Stimulated activated CD8-positive, alpha-beta memory T cell treated with anti-CD3 and anti-CD28 coated beads, Interleukin-15, amount 100 ng/mL, for 4 hours (primary cell): ENCODE data around the gene EXOC6B.

ENCODE experiments used
- DNase-seq, 2 donors: peaks; one replicate each; pipeline ENCODE4 v3.0.0-alpha.2; 2020; ENCODE audit warnings: low read depth in 2 of 2

The EXOC6B gene

DNA sequence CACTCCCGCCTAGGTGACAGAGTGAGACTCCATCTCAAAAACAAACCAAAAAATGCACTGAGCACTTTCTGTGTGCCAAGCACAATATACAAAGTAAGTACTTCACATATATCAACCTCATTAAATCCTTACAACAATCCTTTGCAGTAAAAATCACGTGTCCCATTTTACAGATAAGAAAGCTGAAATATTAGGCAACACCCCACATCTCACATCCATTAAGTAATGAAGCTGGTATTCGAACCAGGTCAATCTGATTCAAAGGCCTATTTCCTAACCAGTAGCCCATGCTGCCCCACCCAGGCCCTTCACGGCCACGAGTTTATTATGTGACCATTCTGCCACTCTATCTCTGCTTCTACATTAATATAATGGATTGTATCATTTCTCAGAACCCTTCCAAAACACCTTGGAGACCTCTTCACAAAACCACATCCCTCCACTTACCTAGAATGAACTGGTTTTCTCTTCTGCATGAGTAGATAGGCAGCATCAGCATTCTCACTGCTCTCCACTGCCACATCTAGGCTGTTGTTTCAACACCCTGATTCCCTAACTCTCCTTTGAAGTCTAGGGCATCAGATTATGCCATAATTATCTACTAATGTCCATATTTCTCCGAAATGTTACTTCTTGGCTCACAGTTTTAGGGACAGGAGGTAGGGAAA, 3.1 kb upstream of the EXOC6B start:
- DNase-seq: no peak

DNA sequence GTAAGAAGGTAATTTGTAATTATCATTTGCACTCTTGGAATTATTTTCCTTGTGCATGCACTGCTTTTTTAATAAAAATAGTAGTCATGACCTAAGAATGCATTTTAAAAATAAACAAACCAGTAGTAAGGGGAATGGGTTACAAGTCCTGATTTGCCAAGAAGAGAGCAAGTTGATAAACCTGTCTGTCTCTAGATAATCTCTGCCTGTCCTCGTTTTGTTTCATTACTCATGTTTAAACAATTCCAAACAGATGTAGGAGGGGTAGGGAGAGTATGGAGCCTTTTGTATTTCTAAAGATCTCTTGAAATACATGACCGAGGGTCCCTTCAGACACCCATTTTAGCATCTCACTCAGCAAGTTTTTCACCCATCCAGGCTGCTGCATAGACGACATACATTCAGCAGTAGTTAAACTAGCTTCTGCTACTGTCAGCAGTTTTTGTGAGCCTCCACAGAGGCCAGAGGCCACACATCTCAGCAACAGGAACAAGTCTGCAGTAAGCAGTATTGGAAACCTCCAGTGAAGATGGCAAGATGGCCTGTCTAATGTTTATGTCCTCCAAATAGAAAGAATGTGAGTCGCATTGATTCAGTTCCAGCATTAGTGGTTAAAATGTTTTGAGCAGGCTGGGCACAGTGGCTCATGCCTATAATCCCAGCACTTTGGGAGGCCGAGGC, 2.3 kb upstream of the EXOC6B start:
- DNase-seq: no peak

DNA sequence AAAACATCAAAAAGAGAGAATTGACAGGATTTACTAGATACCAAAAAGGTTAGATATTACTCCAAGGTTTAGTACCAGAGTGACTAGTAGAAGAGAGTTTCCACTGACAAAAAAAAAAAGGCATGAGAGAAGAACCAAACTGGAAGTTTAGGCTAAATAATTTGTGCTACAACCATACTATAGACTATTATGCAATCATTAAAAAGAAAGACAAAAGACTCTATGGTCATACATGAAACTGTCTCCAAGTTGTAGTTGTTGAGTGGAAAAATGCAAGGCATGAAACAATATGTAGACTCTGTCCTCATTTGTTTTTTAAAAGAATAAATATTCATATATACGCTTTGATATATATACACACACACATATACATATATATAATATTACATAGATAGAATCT, 1.7 kb upstream of the EXOC6B start:
- no peak for DNase-seq

DNA sequence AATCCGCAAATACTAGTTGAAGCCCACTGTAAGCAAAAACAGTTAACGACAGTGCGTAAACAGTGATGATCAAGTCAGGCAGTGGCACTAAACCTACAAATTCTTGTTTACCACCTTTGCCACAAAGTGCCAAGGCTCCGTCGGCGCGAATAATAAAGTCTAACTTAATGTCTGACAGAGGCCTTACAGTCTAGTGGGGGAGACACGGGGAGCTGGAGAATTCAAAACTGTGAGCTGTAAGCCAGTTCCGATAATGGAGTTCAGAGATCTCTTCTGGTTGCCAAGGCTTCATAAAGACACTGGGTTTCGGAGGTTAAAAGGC, 284 bp upstream of the EXOC6B start:
- no peak for DNase-seq

DNA sequence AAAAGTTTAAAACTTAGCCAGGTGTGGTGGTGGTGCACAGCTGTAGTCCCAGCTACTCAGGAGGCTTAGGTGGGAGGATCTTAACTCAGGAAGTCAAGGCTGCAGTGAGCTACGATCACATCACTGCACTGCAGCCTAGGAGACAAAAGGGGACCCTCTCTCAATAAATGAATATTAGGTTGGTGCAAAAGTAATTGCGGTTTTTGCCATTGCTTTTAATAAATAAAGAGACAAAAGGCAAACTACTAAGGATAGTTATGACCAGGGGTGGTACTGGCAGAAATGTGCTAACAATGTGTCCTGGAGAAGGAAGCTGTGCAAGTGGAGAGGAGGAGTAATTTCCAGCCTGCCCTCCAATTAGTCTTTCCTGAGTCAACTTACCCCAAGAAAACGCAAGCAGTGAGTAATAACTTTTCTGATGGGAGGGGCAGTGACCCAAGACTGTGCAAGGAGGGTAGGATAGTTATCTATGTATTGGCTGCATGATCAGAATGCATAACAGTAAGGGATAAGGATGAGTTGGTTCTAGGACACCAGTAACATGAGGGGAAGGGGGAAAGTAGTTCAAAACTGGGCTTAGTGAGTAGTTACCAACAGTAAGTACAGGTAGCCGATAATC, 1.5 kb downstream of the EXOC6B start:
- no peak for DNase-seq

DNA sequence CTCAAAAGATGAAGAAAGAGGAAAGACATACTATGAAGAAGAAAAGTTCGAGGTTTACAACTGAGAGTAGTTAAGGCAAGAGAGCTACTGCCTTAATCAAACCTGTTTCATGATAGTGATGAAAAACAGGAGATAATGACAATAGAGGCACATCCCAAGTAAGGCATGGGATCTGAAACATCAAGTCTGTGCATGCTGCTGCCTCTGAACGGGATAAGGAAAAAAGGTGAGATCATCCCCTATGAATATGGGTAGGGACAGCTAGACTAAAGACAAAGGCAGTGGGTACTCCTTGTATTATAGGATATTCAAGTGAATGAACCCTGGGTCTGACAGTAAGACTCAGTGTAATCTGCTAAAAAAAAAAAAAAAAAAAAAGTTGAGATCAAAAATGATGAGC, 3.0 kb downstream of the EXOC6B start:
- no peak for DNase-seq

DNA sequence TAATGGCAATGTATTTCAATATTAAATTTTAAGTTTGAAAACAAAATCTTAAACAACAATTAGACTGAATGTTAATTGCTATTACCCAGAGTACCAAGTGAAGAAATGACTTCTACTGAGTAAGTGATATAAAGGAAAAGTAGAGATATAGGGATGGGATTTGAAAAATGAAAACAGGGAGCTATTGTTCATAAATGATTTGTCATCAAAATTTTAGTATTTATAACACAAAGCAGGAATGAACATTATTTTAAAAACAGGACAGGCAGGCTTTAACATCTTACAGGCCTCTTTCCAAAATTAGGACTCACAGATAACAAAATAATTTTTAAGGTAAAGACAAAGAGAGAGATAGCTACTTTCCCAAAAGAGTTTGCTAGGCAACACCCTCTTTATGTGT, 3.9 kb downstream of the EXOC6B start:
- DNase-seq: no peak

DNA sequence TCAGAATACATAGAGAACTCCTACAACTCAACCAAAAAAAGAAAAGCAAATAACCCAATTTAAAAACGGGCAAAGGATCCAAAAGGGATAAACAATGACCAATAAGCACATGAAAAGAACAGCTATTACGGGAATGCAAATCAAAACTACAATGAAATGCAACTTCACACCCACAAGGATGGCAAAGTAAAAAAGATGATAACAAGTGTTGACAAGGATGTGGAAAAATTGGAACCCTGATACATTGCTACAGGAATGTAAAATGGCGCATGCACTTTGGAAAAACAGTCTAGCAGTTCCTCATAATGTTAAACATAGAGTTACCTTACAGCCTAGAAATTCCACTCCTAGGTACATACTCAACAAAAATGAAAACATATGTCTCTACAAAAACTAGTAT, 4.7 kb downstream of the EXOC6B start:
- no peak for DNase-seq

DNA sequence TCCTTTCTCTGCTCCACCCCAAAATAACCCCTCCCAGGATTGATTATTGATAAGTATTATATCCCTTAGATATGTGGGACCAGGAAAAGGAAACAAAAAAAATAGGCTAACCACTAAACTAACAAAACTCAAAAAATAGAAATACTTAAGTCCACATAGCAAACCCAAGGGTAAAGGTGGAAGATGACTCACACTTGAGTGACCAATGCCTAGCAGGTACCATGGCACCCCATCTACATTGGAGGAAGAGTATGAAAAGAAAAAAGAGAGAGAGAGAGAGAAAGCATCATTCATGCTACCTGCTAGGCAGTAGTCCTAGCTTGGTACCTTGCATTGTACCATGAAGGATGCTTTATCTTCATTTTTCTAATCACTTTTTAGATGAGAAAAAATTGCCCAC, 6.3 kb downstream of the EXOC6B start:
- no peak for DNase-seq

DNA sequence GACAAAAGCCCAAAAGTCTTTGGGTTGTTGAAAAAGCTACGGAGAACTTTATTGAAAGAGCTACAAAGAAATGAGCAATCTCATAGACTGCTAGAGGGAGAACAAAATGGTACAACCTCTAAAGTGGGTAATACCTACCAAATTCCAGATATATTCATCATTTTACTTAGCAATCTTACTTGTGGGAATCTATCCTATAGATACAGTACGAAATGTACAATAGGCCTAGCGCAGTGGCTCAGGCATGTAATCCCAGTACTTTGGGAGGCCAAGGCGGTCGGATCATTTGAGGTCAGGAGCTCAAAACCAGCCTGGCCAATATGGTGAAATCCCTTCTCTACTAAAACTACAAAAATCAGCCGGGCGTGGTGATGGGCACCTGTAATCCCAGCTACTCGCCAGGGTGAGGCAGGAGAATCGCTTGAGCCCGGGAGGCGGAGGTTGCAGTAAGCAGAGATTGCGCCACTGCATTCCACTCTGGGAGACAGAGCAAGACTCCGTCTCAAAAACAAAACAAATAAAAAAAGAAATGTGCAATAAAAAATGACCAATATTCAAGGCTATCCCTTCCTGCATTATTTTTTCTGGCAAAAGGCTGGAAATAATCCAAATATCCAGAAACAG, 10.1 kb downstream of the EXOC6B start:
- no peak for DNase-seq

DNA sequence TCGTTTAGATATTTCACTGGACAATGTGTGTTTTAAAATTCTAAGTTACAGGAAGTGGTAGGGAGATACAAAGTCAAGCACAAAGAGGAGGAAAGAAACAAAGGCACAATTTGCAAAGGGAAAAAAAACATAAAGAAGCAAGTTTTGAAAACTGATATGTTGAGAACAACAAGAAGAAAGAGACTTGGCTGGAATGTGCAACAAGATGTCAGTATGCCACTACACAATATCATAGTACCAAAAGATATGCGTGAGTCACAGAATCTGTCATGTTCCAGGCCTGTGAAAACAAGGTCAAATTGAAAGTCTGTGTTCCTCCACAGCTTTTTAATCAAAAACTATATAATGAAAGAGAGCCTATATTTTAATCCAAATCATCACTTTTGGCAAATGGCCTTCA, 12.0 kb downstream of the EXOC6B start:
- no peak for DNase-seq

DNA sequence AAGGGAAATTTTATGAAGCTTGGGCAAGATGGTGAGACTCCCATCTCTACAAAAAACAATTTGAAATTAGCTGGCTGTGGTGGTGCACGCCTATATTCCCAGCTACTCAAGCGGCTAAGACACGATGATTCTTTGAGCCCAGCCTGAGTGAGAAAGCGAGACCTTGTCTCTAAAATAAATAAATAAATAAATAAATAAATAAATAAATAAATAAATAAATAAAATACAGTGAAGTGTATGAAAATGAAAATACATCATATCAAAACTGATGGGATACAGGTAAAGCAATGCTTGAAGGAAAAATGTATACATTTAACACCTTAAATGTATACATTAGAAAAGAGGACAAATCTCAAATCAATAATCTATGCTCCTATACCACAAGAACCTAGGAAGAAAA, 15.7 kb downstream of the EXOC6B start:
- no peak for DNase-seq

DNA sequence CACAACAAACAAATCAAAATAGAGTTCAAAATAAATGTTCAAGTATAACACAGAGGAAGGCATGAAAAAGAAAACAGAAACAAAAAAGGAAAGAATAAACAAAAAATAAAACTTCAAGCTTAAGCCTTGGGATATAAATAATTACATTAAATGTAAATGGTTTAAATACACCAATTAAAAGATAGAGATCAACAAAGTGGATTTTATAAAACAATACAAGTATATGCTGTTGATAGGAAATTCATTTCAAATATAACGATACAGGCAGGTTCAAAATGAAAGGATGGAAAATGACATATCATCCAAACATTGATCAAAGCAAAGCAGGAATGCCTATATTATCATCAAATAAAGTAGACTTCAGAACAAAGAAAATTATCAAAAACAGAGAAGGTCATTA, 16.7 kb downstream of the EXOC6B start:
- no peak for DNase-seq

DNA sequence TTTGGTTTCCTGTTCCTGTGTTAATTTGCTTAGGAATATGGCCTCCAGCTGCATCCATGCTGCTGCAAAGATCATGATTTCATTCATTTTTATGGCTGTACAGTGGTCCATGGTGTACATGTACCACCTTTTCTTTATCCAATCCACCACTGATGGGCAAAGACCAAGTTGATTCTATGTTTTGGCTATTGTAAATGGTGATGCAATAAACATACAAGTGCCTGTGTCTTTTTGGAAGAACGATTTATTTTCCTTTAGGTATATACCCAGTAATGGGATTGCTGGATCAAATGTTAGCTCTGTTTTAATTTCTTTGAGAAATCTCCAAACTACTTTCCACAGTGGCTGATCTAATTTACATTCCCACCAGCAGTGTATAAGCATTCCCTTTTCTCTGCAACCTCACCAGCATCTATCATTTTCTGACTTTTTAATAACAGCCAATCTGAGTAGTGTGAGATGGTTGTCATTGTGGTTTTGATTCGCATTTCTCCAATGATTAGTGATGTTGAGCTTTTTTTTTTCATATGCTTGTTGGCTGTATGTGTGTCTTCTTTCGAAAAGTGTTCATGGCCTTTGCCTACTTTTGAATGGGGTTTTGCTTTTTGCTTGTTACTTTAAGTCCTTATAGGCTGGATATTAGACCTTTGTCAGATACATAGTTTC, 19.4 kb downstream of the EXOC6B start:
- no peak for DNase-seq

DNA sequence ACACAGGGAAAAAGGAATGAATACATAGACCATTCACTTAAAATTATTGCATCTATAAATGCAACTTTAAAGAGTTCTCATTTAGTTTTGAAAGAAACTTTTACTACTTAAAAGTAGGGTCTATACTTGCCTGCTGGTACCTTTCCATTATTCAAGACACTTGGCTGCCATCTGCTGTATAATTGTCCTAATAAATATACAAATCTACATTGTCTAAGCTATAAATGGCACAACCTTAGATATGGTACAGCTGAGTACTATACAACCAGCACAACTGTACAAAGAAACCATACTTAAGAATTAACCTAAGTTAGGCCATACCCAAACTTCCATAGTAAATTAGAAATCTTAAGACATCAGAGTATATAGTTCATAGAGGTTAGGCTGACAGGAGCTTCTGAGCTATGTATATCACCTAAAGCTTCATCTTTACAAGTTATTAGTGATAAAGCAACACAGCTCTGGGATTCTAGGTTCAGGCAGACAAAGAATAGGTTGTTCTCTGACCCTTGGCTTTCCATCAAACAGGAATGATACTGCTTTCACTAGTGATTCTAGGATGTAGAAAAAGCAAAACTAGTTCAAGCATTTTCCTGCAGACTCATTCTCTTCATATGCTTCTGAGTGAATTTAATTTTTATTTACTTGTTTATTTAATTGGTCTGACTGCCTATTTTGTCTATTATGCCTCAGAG, 22.1 kb downstream of the EXOC6B start:
- DNase-seq: no peak

DNA sequence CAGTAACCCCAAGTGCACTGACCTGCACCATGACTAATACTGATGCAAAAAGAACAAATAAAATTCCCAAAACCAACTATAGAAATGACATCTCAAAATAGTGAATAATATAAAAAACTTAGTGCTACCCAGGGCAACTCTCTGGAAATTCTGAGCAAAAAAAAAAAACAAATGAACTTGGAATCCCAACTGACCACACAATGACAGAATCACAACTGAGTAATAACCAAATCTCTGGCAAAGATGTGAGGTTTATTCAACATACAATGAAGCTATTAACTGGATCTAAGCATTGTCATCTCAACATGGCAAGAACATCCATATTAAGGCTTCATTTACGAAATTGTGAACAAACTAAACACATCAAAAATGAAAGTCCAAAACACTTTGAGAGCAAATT, 22.7 kb downstream of the EXOC6B start:
- DNase-seq: no peak

DNA sequence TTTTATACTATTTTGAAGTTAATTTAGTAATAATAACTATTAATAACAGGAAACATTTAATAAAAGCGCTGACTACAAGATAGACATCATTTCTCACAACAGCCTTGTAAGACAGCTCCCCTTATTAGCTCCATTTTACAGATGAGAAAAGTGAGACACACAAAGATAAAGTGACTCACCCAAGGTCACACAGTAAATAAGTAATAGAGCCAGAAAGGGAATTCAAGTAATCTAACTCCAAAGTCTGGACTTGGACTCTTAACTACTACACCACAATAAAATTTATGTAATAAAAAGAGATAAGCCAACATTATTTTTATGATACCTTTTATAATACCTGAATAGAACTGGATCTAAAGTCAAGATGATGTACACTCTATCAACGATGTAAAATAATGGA, 25.3 kb downstream of the EXOC6B start:
- no peak for DNase-seq

DNA sequence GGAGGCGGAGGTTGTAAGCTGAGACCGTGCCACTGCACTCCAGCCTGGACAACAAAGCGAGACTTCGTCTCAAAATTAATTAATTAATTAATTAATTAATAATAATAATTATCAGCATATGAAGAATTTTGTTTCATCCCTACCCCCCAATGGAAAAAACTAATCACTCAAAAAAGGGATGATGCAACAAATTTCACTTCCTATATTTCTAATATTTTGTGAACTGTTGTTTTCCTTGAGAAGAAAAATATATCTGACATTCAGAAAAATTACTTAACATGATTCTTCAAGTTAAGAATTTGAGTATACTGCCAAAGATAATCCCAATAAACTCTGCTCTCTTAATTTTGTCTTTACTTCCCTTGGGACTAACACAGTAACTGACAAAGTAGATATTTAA, 28.1 kb downstream of the EXOC6B start:
- no peak for DNase-seq

DNA sequence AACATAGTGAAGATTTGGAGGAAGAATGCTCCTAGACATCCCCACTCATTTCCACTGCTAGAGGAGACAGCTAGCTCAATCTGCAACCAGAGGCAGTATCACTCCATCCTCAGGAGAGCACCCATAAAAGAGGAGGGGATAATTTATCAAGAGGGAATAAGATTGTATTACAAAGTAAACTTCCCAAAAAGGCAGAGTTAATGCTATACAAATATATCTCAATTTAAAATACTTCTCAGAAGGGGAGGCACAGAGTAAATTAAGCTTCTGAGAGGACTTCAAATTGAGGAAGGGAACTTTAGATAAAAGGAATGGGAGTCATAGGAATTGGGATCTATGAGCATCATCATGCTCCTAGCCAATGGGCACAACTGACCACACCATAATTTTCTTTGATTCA, 29.1 kb downstream of the EXOC6B start:
- no peak for DNase-seq

DNA sequence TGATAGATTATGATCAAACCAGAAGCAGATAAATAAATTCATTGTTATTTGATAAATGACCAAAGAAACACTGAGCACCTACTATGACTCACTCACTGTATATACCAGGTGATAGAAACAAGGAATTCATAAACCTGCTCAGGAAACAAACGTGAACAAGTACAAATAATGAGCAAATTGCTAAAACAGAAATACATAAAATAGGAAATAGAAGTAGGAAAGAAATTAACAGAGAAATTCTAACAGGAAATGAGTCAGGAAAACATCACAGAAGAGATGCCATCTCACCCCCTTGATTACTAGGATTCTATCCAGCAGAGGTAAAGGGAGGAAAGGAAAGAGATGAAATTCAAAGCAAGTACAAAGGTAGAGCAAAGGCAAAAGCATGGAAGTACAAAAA, 31.3 kb downstream of the EXOC6B start:
- DNase-seq: no peak

DNA sequence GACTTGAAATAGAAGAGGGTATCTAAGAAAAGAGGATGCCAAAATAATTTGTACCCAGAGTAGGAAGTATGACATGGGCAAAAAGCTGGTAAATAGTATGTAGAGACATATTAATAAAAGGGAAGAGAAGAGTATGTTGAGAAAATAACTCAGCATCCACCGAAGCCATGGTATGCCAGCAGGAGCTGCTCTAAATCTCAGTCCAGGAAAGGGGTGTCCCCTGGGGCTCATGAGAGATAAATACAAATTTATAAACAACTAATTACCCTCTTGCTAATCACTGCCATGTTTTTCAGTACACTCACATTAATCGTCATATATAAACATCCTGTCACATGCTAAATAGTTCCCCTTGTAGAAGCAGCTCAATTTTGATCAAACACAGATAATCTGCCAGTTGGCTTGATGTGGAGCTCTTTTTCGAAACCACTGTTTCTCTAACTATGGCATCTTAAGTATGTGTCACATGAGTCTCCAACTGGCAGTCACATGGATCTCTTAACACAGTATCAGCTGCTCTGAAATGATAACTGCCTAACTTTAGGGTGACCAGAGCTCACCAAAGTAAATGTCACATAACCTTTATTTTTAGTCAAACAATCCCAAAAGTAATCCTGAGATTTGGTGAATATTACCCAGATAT, 31.9 kb downstream of the EXOC6B start:
- DNase-seq: no peak

DNA sequence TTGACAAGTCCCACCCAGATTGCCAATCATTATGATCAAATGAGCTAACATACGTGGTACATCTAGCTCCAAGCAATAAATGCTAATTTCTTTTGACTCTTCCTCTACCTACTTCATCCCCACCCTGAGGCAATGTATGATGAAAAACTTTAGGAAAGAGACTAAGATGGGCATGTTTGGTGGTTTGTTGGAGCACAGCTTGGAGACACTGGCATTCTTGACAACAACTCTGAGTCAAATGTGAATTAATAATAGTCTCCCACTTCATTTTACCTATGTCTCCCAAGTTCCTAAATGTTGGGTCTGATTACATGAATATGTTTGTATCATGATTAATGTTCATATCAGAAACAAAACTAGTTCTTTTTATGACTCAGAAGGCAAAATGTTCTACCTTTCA, 36.6 kb downstream of the EXOC6B start:
- no peak for DNase-seq
